Measurements from ENCODE around the gene RAB4B.
"Not testable (repeated sequence)": the region's sequence is repeated elsewhere in the genome, so short reads cannot be mapped to it uniquely, and the experiment has no call there.

Gene RAB4B

GRCh38 chr19:40822704-40823553 lies 44.9 kb downstream of the RAB4B start:
- peak; percentile 57 for DNase-seq (ENCODE audit: low spot score)

GRCh38 chr19:40824916-40825315 lies 46.9 kb downstream of the RAB4B start:
- not testable (repeated sequence) for DNase-seq (ENCODE audit: low spot score)

- DNase-seq (ENCODE audit: low spot score): not testable (repeated sequence)
These were observed 47.5 kb downstream of the RAB4B start for GRCh38 chr19:40825460-40826095.

GRCh38 chr19:40826312-40826698 lies 48.3 kb downstream of the RAB4B start:
- DNase-seq (ENCODE audit: low spot score): not testable (repeated sequence)

- DNase-seq (ENCODE audit: low spot score): peak; percentile 48
These were observed 48.8 kb downstream of the RAB4B start for GRCh38 chr19:40826699-40827385.

GRCh38 chr19:40827386-40828247 lies 49.6 kb downstream of the RAB4B start:
- no peak for DNase-seq (ENCODE audit: low spot score)

- DNase-seq (ENCODE audit: low spot score): no peak
These were observed 51.2 kb downstream of the RAB4B start for GRCh38 chr19:40829205-40829604.

- not testable (repeated sequence) for DNase-seq (ENCODE audit: low spot score)
These were observed 52.7 kb downstream of the RAB4B start for GRCh38 chr19:40830741-40831140.

GRCh38 chr19:40831502-40832430 lies 53.7 kb downstream of the RAB4B start:
- DNase-seq (ENCODE audit: low spot score): no peak

- DNase-seq (ENCODE audit: low spot score): not testable (repeated sequence)
These were observed 54.4 kb downstream of the RAB4B start for GRCh38 chr19:40832431-40832790.

GRCh38 chr19:40833728-40834533 lies 55.9 kb downstream of the RAB4B start:
- not testable (repeated sequence) for DNase-seq (ENCODE audit: low spot score)

GRCh38 chr19:40836754-40837429 lies 58.8 kb downstream of the RAB4B start:
- DNase-seq (ENCODE audit: low spot score): no peak

GRCh38 chr19:40838477-40838876 lies 60.4 kb downstream of the RAB4B start:
- DNase-seq (ENCODE audit: low spot score): not testable (repeated sequence)

GRCh38 chr19:40842012-40842411 lies 64.0 kb downstream of the RAB4B start:
- DNase-seq (ENCODE audit: low spot score): not testable (repeated sequence)

GRCh38 chr19:40842997-40843652 lies 65.1 kb downstream of the RAB4B start:
- not testable (repeated sequence) for DNase-seq (ENCODE audit: low spot score)

GRCh38 chr19:40843653-40844052 lies 65.6 kb downstream of the RAB4B start:
- DNase-seq (ENCODE audit: low spot score): not testable (repeated sequence)

Data from Ammon's horn (tissue), 1 donor.